Activated CD4-positive, CD25-positive, alpha-beta regulatory T cell treated with anti-CD3 and anti-CD28 coated beads, Interleukin-2, amount 50 U/mL, for 16 hours (primary cell): ENCODE measurements around the gene ITGA3.
"Not testable (repeated sequence)": the region's sequence is repeated elsewhere in the genome, so short reads cannot be mapped to it uniquely, and the experiment has no call there.

Experiments
- DNase-seq: peaks from one replicate; pipeline ENCODE4 v3.0.0-alpha.2; 2020; ENCODE audit warnings: low read depth, low spot score

ITGA3 gene

DNA sequence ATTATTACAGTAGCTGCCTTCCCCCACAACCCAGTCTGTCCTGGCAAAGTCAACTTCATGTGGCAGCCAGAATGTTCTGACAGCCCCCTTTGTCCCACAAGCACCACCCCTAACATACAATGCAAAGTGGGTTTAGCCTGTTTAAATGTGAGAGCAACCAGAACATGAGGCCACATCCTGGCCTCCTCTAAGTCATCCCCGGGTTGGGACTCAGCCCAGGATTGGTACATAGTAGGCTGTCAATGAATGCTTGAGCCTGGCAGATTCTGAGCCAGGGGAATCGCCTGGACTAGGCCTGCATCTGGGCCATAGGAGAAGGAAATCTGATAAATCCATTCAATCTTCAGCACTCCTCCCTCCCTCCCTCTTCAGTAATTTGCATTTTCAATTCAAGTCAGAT is 4.3 kb upstream of the ITGA3 start:
- no peak for DNase-seq

DNA sequence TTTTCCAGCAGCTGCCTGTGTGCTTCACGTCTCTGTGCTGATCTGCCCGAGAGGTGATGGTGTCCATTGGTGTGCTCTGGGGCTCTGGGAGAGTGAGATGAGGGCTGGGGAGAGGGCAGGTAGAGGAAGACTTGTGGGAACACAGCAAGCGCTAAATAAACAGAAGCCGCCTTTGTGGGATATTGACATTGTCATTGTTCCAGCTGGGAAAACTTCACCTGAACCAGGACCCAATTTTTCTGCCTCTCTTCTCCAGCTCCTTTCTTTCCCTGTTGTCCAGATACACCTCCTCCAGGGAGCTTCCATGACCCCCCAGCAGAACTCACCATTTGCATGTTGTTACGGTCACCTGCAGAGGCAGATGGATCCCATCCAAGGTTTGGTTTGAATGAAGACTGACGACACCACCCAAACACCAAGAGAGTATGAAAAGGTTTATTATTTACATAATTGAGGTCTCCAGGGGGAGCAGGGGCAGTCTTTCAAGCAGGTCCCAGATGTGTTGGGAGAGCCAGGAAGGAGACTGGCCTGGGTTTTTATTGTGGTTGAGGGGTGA is 3.6 kb upstream of the ITGA3 start:
- DNase-seq = no peak

GRCh38 chr17:50052822-50053653 is 2.9 kb upstream of the ITGA3 start:
- DNase-seq = no peak

DNA sequence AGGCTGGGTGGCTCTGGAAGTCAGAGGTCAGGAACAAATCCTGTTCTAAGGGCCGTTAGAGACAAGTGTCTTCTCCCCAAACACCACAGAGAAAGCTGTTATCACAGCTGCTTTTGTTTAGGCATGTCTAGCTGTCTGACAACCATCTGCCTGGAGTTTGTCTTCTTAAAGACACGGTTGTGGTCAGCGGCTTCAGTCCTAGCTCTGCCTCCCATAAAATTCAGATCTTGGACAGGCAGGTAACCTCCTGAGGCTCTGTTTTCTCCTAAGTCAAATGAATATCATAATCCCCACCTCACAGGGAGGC is 2.3 kb upstream of the ITGA3 start:
- DNase-seq = no peak

GRCh38 chr17:50055055-50055425 is 870 bp upstream of the ITGA3 start:
- no peak for DNase-seq

DNA sequence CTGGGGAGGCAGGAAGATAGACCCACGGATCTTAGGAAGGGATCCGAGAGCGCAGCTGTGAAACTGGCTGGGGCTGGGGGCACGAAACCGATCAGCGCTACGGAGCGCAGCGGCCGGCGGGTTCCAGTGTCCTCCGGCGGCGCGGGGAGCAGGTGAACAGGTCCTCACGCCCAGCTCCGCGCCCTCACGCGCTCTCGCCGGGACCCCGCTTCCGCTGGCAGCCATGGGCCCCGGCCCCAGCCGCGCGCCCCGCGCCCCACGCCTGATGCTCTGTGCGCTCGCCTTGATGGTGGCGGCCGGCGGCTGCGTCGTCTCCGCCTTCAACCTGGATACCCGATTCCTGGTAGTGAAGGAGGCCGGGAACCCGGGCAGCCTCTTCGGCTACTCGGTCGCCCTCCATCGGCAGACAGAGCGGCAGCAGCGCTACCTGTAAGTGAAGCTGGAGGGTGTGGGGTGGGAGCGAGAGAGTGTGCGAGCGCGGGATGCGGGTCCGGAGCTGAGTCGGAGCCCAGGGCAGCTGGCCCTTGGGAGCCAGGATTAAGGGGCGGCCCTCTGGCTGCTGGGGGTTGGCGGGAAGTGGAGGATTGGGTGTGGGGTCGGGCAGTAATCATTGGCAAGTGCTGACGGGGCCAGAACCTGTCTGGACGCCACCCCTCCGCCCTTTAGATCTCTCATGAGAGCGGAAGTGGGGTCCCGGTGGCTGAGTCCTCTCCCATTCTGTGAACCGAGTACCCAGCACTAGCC is 479 bp downstream of the ITGA3 start:
- peak; percentile 28 for DNase-seq

DNA sequence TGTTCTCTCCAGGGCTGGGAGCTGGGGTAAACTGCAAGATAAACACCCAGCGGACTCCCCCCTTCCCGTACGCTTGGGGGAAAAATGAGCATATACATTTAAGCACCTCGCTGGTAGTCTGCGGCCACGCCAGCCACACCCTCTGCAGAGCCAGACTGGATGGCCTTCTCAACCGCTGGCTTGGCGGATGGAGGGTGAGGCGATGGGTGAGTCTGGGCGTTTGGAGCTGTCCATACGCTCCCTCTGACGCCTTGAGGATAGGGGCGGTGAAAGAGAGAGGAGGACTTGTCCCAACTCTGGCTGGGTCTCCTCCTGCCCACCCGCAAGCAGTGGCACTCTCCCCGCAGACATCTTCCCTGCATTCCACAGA is 1.0 kb downstream of the ITGA3 start:
- DNase-seq = no peak

DNA sequence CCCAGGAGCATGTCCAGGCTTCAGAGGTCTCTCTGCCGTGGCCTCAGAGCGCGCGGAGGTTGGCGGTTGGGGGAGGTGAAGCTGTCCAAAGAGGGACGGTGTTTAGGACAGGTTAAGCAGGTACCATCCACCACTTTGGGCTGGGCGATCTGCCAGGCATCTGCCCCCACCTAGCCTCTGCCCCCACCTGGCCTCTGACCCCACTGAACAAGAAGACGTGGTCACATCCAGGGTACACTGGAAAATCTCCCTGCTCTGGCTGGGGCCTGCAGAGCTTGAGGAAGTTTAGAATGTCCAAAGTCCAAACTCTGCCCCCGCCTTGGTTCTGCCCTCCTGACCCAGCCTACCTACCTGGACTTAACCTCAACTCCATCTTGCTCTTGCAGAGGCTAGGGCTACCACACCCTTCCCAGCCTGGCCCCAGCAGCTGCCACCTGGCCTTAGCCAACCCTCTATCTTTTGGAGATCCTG is 1.6 kb downstream of the ITGA3 start:
- DNase-seq = no peak

GRCh38 chr17:50058296-50058953 is 2.5 kb downstream of the ITGA3 start:
- DNase-seq = no peak

DNA sequence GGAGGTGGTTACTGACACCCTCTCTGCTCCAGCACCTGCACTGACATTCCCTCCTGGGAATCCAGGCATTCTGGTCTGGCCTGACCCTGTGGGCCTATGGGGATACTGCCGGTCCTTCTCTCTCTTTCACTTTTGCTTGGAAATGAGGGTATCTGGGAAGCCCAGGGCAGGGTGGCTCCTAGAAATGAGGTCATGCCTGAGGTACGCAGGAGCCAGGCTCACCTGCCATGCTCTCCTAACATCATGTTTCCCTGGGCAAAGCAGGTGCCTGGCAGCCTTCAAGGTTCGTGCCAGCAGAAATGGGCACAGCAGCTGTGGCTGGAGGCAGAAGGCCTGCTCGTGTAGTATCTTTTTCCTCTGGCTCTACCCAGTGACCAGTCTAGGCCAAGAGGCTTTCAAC is 3.3 kb downstream of the ITGA3 start:
- DNase-seq = no peak

GRCh38 chr17:50059759-50060273 is 3.9 kb downstream of the ITGA3 start:
- DNase-seq = no peak

DNA sequence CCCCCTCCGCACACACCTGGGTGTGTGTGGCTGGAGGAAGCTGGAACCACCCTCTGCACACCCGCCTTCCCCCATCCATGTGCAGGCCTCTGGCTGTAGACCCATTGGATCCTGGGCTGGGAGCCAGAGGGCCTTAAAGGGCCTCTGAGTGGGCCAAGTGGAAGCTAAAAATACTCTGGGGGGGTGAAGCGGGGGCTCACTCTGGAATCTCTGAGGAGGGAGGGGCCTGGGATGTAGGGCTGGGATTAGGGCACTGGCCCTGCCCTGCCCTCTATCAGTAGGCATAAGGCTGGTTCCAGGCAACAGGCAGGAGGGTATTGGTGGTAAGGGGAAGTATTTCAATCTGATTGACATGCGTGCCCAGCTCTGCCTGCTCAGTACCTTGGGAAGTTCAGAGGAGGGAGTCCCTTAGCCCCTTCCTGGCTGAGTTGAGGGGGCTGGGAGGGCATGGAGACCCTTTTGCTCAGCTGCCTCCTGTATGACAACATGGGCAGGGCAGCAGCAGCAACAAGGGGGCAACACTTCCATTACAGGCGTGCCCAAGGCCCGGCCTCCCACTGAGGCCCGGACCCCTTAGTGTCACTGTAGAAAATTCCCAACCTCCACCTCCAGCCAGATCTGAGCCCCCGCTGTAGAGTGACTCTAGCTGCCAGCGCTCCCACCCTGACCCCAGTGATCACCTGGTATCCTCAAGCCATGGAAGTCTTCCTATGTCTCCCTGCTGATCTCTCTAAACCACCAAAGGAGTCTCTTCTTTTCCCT is 5.2 kb downstream of the ITGA3 start:
- no peak for DNase-seq

- not testable (repeated sequence) for DNase-seq
Measured at GRCh38 chr17:50061713-50062045, 5.8 kb downstream of the ITGA3 start.

GRCh38 chr17:50062293-50063243 is 6.7 kb downstream of the ITGA3 start:
- no peak for DNase-seq

DNA sequence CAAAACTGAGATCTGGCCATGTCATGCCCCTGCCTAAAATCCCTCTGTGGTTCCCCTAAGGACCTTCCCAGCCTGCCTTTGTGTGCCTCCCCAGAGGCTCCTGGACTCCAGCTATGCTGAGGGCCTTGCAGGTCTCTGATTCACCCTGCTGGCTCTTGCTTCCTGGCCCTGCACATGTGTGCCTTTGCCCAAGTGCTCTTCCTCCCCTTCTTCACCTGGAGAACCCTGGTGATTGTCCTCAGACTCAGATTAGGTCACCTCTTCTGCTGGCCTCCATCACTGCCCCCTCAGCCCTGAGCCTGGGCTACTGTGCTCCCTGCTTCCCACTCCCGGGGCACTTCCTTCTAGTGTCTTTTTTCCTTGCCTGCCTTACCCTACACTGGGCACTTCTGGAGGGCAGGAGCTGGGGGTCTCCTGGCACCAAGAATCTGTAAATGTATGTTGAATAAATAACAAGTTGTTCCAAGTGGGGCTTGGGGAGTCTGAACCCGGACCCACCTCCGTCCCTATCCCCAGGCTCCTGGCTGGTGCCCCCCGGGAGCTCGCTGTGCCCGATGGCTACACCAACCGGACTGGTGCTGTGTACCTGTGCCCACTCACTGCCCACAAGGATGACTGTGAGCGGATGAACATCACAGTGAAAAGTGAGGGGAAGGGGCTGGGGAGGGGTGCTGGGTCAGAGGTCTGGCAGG is 7.8 kb downstream of the ITGA3 start:
- no peak for DNase-seq

DNA sequence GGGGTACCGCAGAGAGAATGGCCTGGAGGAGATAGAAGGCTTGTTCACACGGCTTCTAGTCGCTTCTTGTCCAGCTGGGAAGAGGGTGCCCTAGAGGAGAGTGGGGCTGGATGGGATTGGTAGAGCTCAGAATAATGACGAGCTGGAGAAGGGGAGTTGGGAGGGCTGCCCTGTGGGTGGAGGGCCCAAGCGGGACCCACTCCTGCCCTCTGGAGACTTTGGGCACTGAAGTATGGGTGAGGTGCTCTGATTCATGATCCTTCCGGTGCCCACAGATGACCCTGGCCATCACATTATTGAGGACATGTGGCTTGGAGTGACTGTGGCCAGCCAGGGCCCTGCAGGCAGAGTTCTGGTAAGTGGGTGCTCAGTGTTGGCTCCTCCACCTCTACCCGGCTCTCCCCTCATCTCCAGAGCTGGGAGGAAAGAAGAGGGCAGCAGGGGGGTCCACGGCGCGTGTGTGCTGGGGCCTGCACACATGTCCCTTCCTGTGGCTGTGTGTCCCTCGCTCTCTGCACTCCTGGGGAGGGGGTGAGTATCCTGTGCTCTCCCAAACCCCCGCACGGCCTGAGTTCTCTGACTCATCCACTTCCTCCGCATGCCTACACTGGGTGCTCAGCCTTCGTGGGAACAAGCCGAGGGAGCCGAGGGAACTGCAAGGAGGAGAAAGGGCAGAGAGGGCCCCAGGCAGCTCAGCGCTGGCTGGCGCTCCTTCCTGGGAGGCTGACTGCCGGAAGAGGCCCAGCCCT is 8.5 kb downstream of the ITGA3 start:
- DNase-seq = no peak

- no peak for DNase-seq
Measured at GRCh38 chr17:50065056-50065455, 9.1 kb downstream of the ITGA3 start.

DNA sequence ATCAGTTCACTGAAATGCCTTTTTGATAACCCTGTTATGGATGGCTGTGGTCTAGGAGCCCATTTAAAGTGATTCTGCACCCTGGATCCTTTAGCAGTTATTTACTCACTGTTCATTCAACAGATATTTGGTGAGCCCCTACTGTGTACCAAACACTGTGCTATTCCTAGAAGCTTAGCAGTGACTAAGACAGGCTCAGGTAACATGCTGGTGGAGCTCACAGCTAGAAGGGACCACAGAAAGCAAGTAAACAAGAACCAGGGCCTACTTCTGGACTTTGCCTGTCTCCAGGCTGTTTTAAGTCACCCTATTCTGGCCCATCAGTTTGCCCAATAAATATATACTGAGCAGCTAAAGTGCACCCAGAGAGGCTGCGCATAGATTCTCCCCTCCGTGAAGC is 11.1 kb downstream of the ITGA3 start:
- no peak for DNase-seq

- DNase-seq = no peak
Measured at GRCh38 chr17:50067996-50068395, 12.1 kb downstream of the ITGA3 start.
